Adrenal gland (tissue), 5 donors: Measurements from ENCODE around the gene ROR2.

Experiments
- CTCF ChIP-seq, 6 experiments: fragments of 450-650 bp in 4 of 6; fragments of 200-600 bp in 2 of 6; sonication (generic) in 1 of 6; IDR thresholded peaks; 1 replicate in 5 of 6; 2 replicates in 1 of 6; pipeline versions ENCODE4 v1.5.1 to v1.8.0; 2016 to 2021; ENCODE audit warnings: antibody characterized with exemption in 6 of 6, mild to moderate bottlenecking in 2 of 6, moderate library complexity in 1 of 6
- POLR2A ChIP-seq, 2 donors: fragments of 450-650 bp; IDR thresholded peaks; one replicate each; pipeline ENCODE4 v1.6.1; 2017; ENCODE audit warnings: antibody characterized with exemption in 2 of 2, mild to moderate bottlenecking in 2 of 2, moderate library complexity in 1 of 2
- donor health status: DM: no; HTN: no; CAD: no.

GRCh38 chr9:91533382-91533781 lies 416.6 kb downstream of the ROR2 start:
- no peak for TF ChIP-seq CTCF (IDR thresholded peaks at IDR 0.05)
- no peak for TF ChIP-seq POLR2A (IDR thresholded peaks at IDR 0.05)
